Activated CD8-positive, alpha-beta memory T cell treated with anti-CD3 and anti-CD28 coated beads, Interleukin-2, amount 50 U/mL, for 48 hours (primary cell): ENCODE data around the gene GTF2H4.
"Not testable (repeated sequence)": the region's sequence is repeated elsewhere in the genome, so short reads cannot be mapped to it uniquely, and the experiment has no call there.

Experiments used
- DNase-seq: peaks from one replicate; pipeline ENCODE4 v3.0.0-alpha.2; 2020

Gene GTF2H4

GRCh38 chr6:30895343-30895742 lies 12.7 kb upstream of the GTF2H4 start:
- no peak for DNase-seq

GRCh38 chr6:30896541-30896940 lies 11.5 kb upstream of the GTF2H4 start:
- DNase-seq = no peak

- DNase-seq = no peak
These were observed 10.1 kb upstream of the GTF2H4 start for GRCh38 chr6:30897882-30898281.

- DNase-seq = no peak
These were observed 9.2 kb upstream of the GTF2H4 start for GRCh38 chr6:30898750-30899360.

- no peak for DNase-seq
These were observed 7.1 kb upstream of the GTF2H4 start for GRCh38 chr6:30900863-30901417.

GRCh38 chr6:30901436-30901835 lies 6.6 kb upstream of the GTF2H4 start:
- DNase-seq = no peak

GRCh38 chr6:30902196-30902595 lies 5.8 kb upstream of the GTF2H4 start:
- DNase-seq = not testable (repeated sequence)

- no peak for DNase-seq
These were observed 5.3 kb upstream of the GTF2H4 start for GRCh38 chr6:30902709-30903108.

GRCh38 chr6:30903236-30903635 lies 4.8 kb upstream of the GTF2H4 start:
- no peak for DNase-seq

- DNase-seq = not testable (repeated sequence)
These were observed 683 bp upstream of the GTF2H4 start for GRCh38 chr6:30907290-30907757.

- no peak for DNase-seq
These were observed 693 bp downstream of the GTF2H4 start for GRCh38 chr6:30908700-30909099.

- DNase-seq = not testable (repeated sequence)
These were observed 2.5 kb downstream of the GTF2H4 start for GRCh38 chr6:30910473-30910872.

GRCh38 chr6:30912746-30913520 lies 4.9 kb downstream of the GTF2H4 start:
- no peak for DNase-seq

- no peak for DNase-seq
These were observed 5.7 kb downstream of the GTF2H4 start for GRCh38 chr6:30913721-30914075.

- peak; percentile 96 for DNase-seq
These were observed 6.3 kb downstream of the GTF2H4 start, which contains the start of gene VARS2 for GRCh38 chr6:30914076-30914853. Gene VARS2, plus strand, starts transcription at chr6:30914238. Its CDS starts 599 bp downstream, at chr6:30914837.

- DNase-seq = peak; percentile 65
These were observed 7.0 kb downstream of the GTF2H4 start for GRCh38 chr6:30914854-30915590.

- DNase-seq = no peak
These were observed 7.6 kb downstream of the GTF2H4 start for GRCh38 chr6:30915591-30915946.

- no peak for DNase-seq
These were observed 9.0 kb downstream of the GTF2H4 start for GRCh38 chr6:30917041-30917440.

GRCh38 chr6:30917487-30917886 lies 9.5 kb downstream of the GTF2H4 start:
- no peak for DNase-seq

- no peak for DNase-seq
These were observed 10.7 kb downstream of the GTF2H4 start for GRCh38 chr6:30918670-30919069.

GRCh38 chr6:30922447-30922852 lies 14.4 kb downstream of the GTF2H4 start:
- DNase-seq = no peak

GRCh38 chr6:30924040-30924627 lies 16.1 kb downstream of the GTF2H4 start:
- not testable (repeated sequence) for DNase-seq
